ENCODE results near the gene FAM174C. TPM values are rescaled to one million over a fixed set of nuclear protein-coding genes. Genes with fewer than 3 reads are reported as not detected.

Gene FAM174C
- polyA plus RNA-seq, 3 donors: 32.8 to 56.2 (median 40.0) TPM

- H3K36me3 Mint-ChIP-seq: peaks cover 37 to 49% of the 10 kb centered on the region in 2 donors
- peaks cover 29% of the 10 kb centered on the region for H3K4me1 Mint-ChIP-seq
- H3K27me3 Mint-ChIP-seq (ENCODE audit: low read depth in 3 of 3): peaks cover 0 to 4% (median 0%) of the 10 kb centered on the region in 3 donors
- peak; percentile 10 for TF ChIP-seq CTCF (IDR thresholded peaks at IDR 0.05)
- peak overlapping the region; percentile 85 to 97 (median 94) for H3K27ac Mint-ChIP-seq
- H3K9me3 Mint-ChIP-seq: peaks cover 0 to 2% (median 0%) of the 10 kb centered on the region in 7 donors
- Histone ChIP-seq H2AFZ (ENCODE audit: insufficient read depth, low read depth, low read length, poor library complexity, severe bottlenecking) (no peak overlapping the region), H4K20me1 (ENCODE audit: insufficient read depth, low read length) (peaks cover 80% of the 10 kb centered on the region), H3K27me3 (ENCODE audit: control insufficient read depth in 2 of 2, insufficient read depth in 2 of 2, low read length in 2 of 2) (no peaks in the 10 kb centered on the region), H3K79me2 (ENCODE audit: insufficient read depth, low read length) (peaks cover 75% of the 10 kb centered on the region), H3K4me3 (replicated peaks in 1 of 3; ENCODE audit: low read depth in 2 of 3, low read length in 3 of 3) (peak overlapping the region; percentile 77 to 99 (median 89)), H3K9me3 (replicated peaks in 1 of 2; ENCODE audit: control insufficient read depth in 1 of 2, insufficient read depth in 1 of 2, low read length in 2 of 2) (no peaks in the 10 kb centered on the region), H3K36me3 (replicated peaks in 1 of 2; ENCODE audit: control insufficient read depth in 1 of 2, insufficient read depth in 2 of 2, low read length in 2 of 2) (peaks cover 47 to 56% of the 10 kb centered on the region in 2 donors), H3K4me1 (ENCODE audit: control insufficient read depth in 1 of 2, insufficient read depth in 2 of 2, low read length in 2 of 2) (peaks cover 43 to 50% of the 10 kb centered on the region in 2 donors), H3K4me2 (replicated peaks; ENCODE audit: extremely low read depth, low read length, poor library complexity, severe bottlenecking) (peak overlapping the region; percentile 96), H3K27ac (ENCODE audit: low read depth in 1 of 2, low read length in 2 of 2) (peak overlapping the region; percentile 92 to 94), H3K9ac (ENCODE audit: insufficient read depth, low read length, poor library complexity, severe bottlenecking) (peak overlapping the region; percentile 93)
- intact Hi-C loops (cut with micrococcal nuclease): loop anchor here in 1 of 2 donors (1.0 kb wide), 1 partner anchor 7 kb away; no protein-coding TSS in a partner anchor
- 0% methylated on average over 3 of the region's 26 CpGs for WGBS (ENCODE audit: insufficient coverage)
- H3K4me3 Mint-ChIP-seq: peak overlapping the region; percentile 80 to 97
- peak; percentile 92 to 97 (median 95) for DNase-seq
Measured at GRCh38 chr19:1252821-1253513, 22.4 kb upstream of the FAM174C start.

DNA sequence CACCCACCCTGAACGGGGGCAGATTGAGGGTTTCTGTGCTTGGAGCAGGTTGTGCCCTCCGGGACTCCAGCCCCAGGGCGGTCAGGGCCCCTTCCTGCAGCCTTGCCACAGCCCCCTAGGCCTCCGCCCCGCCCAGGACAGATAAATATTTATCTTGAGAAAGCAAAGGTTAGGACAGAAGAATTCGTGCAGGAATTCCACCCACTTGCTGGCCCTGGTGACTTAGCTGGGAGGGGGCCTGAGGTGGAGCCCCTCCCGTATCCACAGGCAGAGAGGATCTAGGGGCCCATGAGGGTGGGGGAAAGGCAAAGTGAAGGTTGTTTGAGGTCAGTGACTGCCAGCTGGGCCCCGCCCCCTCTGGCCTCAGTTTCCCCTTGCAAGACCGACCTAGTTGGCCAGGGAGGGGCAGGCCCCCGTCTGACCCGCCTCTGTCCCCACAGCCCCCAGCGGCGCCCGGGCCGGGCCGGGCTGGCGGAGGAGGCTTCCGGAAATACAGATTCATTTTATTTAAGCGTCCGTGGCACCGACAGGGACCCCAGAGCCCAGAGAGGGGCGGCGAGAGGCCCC lies 21.7 kb upstream of the FAM174C start:
- Histone ChIP-seq H2AFZ (ENCODE audit: insufficient read depth, low read depth, low read length, poor library complexity, severe bottlenecking) (no peak overlapping the region), H3K9ac (ENCODE audit: insufficient read depth, low read length, poor library complexity, severe bottlenecking) (peak overlapping the region; percentile 93), H3K79me2 (ENCODE audit: insufficient read depth, low read length) (peaks cover 80% of the 10 kb centered on the region), H3K27ac (ENCODE audit: low read depth in 1 of 2, low read length in 2 of 2) (peak overlapping the region; percentile 92 to 94), H4K20me1 (ENCODE audit: insufficient read depth, low read length) (peaks cover 85% of the 10 kb centered on the region), H3K4me2 (replicated peaks; ENCODE audit: extremely low read depth, low read length, poor library complexity, severe bottlenecking) (peak overlapping the region; percentile 96), H3K4me3 (replicated peaks in 1 of 3; ENCODE audit: low read depth in 2 of 3, low read length in 3 of 3) (peak overlapping the region; percentile 77 to 99 (median 89)), H3K27me3 (ENCODE audit: control insufficient read depth in 2 of 2, insufficient read depth in 2 of 2, low read length in 2 of 2) (no peaks in the 10 kb centered on the region), H3K4me1 (ENCODE audit: control insufficient read depth in 1 of 2, insufficient read depth in 2 of 2, low read length in 2 of 2) (peaks cover 47 to 54% of the 10 kb centered on the region in 2 donors), H3K36me3 (replicated peaks in 1 of 2; ENCODE audit: control insufficient read depth in 1 of 2, insufficient read depth in 2 of 2, low read length in 2 of 2) (peaks cover 49 to 60% of the 10 kb centered on the region in 2 donors), H3K9me3 (replicated peaks in 1 of 2; ENCODE audit: control insufficient read depth in 1 of 2, insufficient read depth in 1 of 2, low read length in 2 of 2) (no peaks in the 10 kb centered on the region)
- Mint-ChIP-seq H3K36me3 (peaks cover 37 to 55% of the 10 kb centered on the region in 2 donors), H3K4me1 (peaks cover 34% of the 10 kb centered on the region), H3K9me3 (peaks cover 0 to 2% (median 0%) of the 10 kb centered on the region in 7 donors), H3K4me3 (peak overlapping the region; percentile 77 to 80), H3K27me3 (ENCODE audit: low read depth in 3 of 3) (peaks cover 0 to 4% (median 0%) of the 10 kb centered on the region in 3 donors), H3K27ac (peak overlapping the region; percentile 85 to 97 (median 94))
- 44% methylated on average over 20 of the region's 23 CpGs for WGBS (ENCODE audit: insufficient coverage)
- no peak for DNase-seq
- no peak for TF ChIP-seq CTCF (IDR thresholded peaks at IDR 0.05)
- intact Hi-C loops (cut with micrococcal nuclease): no loop called here

Data from CD14-positive monocyte (primary cell).